Bone marrow (tissue), 2 donors: Measurements from ENCODE around the gene AREL1.

Source experiments
- DNase-seq, 2 donors: peaks; one replicate each; lab custom pipeline; 2025; lab: John Stamatoyannopoulos, UW

Gene AREL1

GRCh38 chr14:74636424-74637177, 76.3 kb downstream of the AREL1 start:
- DNase-seq: no peak

- no peak for DNase-seq
Measured at GRCh38 chr14:74635847-74636246, 77.0 kb downstream of the AREL1 start.

GRCh38 chr14:74634964-74635363, 77.9 kb downstream of the AREL1 start:
- no peak for DNase-seq

GRCh38 chr14:74634481-74634880, 78.4 kb downstream of the AREL1 start:
- DNase-seq: no peak

GRCh38 chr14:74630881-74631690, 81.8 kb downstream of the AREL1 start:
- DNase-seq: no peak

GRCh38 chr14:74628418-74628817, 84.5 kb downstream of the AREL1 start:
- no peak for DNase-seq

GRCh38 chr14:74627076-74627475, 85.8 kb downstream of the AREL1 start:
- DNase-seq: peak in 1 of 2 donors; percentile 87

GRCh38 chr14:74622257-74622656, 90.6 kb downstream of the AREL1 start:
- DNase-seq: no peak

GRCh38 chr14:74621556-74621955, 91.3 kb downstream of the AREL1 start:
- DNase-seq: no peak

- no peak for DNase-seq
Measured at GRCh38 chr14:74620923-74621322, 92.0 kb downstream of the AREL1 start.

- no peak for DNase-seq
Measured at GRCh38 chr14:74620497-74620921, 92.4 kb downstream of the AREL1 start.

GRCh38 chr14:74619672-74620131, 93.2 kb downstream of the AREL1 start:
- no peak for DNase-seq

- peak; percentile 50 to 73 for DNase-seq
Measured at GRCh38 chr14:74618078-74618952, 94.6 kb downstream of the AREL1 start.

- no peak for DNase-seq
Measured at GRCh38 chr14:74616996-74617700, 95.7 kb downstream of the AREL1 start.

GRCh38 chr14:74616507-74616906, 96.4 kb downstream of the AREL1 start:
- peak; percentile 38 to 55 for DNase-seq

GRCh38 chr14:74615735-74616134, 97.1 kb downstream of the AREL1 start:
- DNase-seq: no peak

GRCh38 chr14:74614508-74615495, 98.1 kb downstream of the AREL1 start:
- no peak for DNase-seq

GRCh38 chr14:74613211-74613914, 99.5 kb downstream of the AREL1 start:
- DNase-seq: no peak

GRCh38 chr14:74612350-74613021, 100.4 kb downstream of the AREL1 start:
- DNase-seq: peak; percentile 38 to 48
